Measurements from ENCODE around the gene CST3.

- no peak for TF ChIP-seq EP300 (IDR thresholded peaks at IDR 0.05; ENCODE audit: borderline replicate concordance)
- no peak for TF ChIP-seq NFIC (IDR thresholded peaks at IDR 0.05)
- TF ChIP-seq TEAD4 (IDR thresholded peaks at IDR 0.05) = no peak
- no peak for TF ChIP-seq MAX (IDR thresholded peaks at IDR 0.05)
Observed at GRCh38 chr20:23651117-23651516, 13.4 kb upstream of the CST3 start.

All from Ishikawa (cell line).